NCI-H2196 treated with DMSO at 0.1 percent for 48 hours (cell line): Measurements from ENCODE around the gene PLCB2.

Source experiments
- DNase-seq: peaks from one replicate; lab custom pipeline; 2025; ENCODE audit not compliant: unreplicated experiment; lab: John Stamatoyannopoulos, UW

PLCB2 gene

DNA sequence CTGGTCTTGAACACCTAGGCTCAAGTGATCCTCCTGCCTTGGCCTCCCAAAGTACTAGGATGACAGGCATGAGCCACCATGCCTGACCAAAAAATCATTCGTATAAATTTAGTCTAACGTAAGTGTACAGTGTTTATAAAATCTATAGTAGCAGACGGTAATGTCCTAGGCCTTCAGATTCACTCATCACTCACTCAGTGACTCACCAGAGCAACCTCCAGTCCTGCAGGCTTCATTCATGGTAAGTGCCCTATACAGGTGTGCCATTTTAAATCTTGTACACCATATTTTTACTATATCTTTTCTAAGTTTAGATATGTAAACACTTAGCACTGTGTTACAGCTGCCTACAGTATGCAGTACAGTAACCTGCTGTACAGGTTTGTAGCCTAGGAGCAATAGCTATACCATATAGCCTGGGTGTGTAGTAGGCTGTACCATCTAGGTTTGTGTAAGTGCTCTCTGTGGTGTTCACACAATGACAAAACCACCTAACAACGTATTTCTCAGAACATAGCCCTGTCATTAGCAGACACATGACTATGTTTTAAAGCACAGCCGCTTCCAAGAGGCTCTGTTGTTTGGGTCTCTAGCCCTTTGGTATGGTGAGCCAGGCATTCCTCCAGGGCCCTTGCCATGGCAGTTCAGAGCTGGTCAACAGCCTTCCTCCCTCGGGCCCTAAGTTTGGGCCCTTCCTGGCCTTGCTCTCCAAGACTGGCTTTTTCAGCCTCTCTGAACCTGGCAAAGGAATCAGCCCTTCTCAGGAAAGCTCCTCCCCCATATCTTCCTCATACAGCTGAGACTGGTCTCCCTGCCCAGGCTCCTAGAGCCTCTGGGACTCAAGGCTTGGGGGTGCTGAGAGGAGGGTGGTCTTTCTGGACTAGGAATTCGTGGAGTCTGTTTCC lies 34.9 kb upstream of the PLCB2 start:
- no peak for DNase-seq

DNA sequence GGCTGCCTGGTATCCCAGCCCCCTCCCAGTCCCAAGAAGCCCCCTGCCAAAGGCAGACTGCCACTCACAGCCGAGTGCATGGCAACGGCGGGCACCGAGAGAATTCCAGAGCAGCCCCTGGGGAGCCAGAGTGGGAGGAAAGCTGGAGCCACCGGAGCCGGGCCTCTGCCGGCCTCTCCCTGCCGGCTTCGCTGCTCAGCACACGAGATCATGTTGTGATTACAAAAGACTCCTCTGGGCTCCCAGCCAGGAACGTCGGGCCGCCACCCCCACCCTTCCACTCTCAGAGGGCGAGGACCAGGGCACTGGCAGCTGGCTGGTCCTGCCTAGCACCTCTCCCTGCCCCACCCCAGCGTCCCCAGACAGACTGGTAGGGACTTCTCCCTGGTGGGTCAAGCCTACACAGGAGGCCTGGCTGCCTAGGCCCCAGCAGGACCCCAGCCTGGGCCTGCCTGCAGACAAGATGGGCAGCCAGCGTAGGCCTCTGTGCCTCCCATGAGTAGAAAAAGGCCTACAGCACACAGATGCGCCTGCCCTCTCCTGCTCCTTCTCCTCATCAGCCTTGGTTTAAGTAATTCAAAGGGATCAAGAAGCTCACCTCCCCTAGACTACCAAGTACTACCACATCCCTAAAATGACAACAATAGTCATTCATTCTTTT lies 33.1 kb upstream of the PLCB2 start, which contains the start of gene CCDC9B:
Gene CCDC9B (minus strand): TSS at position 200 of the 661 bp plus-strand sequence. CDS start 120 bp downstream, at position 80.
- DNase-seq: peak; percentile 29

DNA sequence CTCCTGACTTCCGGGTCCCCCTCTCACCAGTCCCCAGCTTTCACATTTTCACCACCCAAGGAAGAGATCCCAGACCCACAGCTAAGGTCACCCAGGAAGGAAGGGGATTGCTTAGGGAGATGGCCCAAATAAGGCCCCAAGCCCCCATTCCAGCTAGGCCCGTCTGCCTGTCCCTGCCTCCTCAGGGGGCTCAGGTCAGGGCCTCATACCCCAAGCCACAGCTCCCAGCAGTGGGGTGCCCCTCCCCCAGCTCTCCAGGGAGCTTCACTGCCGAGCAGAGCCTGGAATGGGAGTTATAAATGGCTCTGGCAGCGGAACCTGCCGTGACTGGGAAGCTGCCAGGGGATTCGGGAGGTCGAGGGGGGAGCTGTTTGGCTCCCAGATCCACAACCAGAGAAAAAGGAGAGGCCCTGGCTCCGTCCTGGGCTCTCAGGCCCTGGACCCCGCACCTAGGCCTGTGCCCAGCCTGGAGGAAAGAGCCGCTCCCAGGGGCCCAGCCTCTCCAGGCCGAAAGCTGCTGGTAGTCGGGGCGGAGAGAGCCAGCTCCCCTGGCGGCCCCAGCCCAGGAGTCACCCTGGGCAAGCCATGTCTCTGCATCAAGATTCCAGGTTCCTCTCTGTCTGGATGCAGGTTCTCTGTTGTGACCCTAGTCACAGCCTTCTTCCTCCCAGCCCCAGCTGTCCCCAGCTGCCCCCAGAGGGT lies 32.5 kb upstream of the PLCB2 start:
- DNase-seq: no peak

DNA sequence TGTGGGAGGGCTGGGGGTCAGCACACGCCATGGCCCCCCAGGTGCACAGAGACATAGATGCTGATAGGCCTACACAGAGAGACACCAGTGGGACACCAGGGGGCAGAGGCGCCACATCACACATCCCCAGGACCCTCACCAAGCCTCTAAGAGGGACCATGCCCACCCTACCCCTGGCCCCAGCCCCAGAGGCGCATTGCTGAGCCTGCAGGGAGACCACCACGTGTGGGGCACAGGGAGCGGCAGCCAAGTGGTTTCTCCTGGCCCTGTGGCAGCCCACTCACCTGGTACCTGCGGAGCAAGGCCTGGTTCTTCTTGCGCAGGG lies 31.8 kb upstream of the PLCB2 start:
- no peak for DNase-seq

DNA sequence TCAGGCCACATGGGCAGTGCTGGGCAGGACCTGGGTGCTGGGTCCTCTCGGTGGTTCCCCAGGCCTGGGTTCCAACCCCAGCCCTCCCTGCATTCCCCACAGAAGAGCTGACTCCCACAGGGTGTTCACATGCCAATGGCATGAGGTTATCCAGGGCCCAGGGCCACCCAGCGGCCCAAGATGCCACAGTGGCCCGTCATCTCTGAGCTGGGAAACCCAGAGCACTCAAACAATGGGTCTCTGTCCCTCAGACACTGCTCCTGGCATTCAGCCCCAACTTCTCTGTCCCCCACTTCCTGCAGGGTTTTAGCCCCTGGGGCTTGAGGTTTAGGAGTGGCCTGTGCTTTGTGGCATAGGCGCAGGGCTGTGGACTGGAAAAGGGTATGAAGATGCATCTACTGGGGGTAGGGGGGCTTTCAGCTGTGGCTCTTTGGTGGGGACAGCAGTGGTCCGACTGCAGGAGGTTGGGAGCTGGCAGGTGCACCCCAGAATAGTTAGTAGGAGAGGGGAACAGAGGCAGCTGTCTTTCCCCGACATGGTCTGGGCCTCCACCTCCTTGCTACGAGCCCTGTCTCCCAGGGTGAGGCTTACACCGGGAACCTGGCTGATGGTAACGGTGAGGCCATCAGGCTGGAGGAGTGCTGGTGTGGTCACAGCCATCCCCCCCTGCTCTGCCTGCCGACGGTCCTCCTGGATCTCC lies 31.3 kb upstream of the PLCB2 start:
- no peak for DNase-seq

DNA sequence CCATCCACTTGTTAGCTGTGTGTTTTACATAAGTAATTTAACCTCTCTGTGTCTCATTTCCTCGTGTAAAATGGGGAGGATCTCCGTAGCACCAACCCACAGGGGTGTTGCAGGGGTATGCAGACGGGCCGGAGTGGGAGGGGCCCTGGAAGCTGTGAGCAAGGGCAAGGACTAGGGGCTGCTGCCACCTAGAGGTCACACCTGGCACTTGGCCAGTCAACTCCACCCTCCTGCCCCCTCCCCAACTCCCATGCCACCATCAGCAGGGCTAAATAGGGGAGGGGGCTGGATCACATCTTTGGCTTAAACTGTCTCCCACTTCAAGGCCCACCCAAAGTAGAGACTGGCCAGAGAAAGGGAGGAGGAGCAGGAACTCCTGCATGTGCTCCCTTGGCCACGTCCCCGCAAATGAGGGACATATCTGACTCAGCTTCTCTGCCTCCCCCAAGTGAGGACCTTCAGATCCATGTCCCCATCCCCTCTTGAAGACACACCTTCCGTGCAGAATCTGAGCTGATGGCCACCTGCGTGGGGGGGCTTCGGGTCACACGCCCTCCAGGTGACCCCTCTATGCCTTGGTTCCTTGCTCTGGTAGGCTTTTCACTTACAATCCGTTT lies 30.4 kb upstream of the PLCB2 start:
- DNase-seq: no peak

DNA sequence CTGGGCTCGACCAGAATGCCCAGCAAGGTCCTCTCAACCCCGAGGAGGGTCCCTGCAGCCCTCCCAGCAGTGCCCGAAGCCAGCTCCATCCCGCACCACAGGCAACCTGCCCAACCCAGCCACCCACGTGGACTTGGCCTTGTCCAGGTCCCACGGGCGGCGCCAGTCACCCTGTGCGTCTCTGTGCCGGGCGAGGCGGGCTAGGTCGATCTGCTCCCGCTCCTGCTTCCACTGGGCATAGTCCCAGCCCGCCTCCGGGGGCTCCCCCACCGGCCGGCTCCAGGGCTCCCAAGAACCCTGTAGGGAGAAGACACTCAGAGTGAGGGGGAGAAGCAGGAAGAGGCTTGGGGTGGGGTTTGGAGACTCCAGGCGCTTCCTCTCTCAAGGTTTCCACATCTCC lies 29.9 kb upstream of the PLCB2 start:
- DNase-seq: no peak

DNA sequence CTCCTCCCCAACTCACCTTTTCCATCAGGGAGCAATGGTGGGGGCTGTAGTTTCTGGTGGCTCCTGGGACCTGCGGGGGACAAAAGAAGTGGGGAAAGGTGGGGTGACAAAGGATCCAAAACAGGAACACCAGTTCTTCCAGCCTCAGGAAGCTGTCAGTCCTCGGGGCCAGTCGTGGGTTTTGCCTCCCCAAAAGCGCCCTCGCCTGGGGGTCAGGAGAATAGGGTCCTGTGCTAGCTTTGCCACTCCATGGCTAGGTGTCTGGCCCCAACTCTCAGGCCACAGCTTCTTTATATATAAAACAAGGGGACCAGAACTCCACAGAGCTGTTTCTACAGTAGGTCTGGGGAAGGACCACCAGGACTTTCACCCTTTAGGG lies 29.0 kb upstream of the PLCB2 start:
- DNase-seq: no peak

DNA sequence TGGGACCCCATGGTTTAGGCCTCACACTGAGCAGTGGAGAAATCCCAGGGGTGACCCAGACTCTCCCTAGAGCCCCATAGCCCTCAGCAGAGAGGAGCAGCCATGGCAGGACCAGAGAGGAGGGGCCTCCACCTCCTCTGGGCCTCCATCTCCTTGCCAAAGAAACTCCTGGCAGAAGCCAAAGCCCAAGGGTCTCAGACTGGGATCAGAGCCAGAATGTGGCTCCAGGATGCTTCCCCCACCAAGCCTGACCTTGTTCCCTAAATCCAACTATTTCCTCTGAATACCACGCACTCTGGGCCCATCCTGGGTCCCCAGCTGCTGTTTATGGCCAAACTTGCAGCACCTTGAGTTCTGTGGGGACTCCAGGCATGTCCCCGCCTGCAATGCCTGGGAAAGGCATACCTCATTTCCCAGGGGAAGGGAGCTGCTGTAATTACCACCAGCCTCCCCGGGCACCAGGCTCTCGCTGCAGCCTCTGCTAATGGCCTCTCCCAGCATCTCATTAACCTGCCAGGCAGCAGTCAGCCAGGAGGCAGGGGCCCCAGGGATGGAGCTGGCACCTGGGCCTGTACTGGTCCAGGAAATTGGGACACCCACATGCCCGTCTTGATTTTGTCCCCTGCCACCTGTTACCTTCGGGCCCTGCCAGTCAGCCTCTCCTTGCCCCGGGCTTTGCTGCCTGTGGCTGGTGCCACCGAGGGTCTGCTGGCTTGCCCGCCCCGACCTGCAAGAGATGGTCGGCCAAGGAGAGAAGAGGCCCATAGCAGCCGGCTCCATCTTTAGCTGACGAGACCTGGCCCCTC lies 28.4 kb upstream of the PLCB2 start:
- DNase-seq: no peak

DNA sequence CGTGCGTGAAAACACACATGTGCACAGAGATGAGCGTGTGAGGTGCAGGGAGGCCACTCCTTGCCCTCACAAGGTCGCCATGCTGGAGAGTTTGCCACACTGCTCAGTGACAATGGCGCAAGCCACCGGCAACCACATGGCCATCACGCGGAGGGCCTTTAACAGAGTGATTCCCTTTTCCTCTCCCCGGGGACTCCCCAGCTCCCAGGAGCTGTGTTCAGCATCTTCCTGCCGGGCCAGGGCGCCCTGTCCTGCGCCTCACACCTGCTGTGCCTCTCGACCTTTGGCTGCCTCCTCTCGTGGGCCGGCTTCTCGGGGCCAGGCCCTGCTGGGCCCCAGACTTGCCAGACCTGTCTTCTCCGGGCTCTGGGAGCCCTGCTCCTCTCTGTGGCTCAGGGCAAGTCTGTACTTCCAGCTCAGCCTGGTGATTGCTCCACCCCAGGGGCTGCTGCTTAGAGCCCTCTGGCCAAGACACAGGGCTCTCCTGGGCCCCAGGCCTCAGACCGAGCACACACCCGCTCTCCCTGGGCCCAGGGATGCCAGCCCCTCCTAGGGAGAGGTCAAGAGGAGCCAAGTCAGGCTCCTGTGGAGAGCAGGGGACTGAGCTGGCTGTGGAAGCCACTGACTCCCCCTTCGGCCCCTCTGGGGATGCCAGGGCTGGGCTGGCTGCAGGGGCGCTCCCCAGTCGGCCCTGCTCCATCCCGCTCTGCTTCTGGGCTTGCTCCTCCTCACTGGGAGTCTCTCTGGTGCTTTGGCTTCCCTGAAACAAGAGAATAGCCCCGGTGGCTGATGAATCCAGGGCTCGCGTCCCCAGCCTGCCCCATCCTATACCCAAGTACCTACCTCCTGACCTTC lies 27.4 kb upstream of the PLCB2 start:
- DNase-seq: no peak

DNA sequence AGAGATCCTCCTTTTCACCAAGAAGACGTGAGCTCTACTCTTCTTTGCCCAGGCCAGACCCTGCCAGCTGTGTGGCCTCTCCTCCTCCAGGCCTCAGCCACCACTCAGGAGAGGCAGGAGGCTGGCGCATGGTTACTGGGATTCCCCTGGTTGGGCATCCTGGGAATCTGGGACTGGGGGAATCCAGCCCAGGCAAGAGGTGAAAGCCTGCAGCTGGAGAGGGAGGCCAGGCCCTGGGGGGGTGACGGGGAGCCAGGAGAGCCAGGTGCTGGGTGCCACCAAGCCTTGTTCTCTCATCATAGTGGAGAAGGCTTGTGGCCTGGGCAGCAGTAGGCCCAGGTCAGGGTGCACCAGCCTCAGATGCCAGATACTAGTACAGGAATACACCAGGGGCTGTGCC lies 26.8 kb upstream of the PLCB2 start:
- no peak for DNase-seq

DNA sequence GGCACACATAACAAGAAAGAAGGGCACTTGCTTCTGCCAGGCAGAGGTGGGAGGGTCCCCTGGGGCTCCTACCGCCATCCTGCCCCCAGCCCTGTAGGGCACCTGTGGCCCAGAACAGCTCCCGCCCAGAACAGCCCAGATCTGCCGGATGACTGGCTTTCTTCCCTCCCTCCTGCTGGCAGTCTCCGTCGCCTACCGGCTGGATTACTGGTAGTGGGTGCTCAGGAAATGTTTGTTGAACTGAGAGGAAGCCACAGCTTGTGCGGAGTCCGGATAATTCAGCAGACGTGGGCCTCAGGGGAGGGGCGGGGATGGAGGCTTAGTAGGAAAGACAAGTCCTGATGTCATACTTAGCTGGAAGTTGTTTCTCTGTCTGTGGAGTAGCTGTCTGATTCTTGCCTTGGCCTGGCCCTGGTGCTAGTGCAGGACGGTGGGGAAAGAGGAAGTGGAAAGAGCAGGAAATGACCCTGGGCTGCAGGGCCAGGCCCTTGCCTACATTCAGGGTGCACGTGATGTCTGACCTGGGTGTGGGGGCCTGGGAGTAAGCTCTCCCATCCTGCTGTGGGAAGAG lies 26.3 kb upstream of the PLCB2 start:
- DNase-seq: no peak

DNA sequence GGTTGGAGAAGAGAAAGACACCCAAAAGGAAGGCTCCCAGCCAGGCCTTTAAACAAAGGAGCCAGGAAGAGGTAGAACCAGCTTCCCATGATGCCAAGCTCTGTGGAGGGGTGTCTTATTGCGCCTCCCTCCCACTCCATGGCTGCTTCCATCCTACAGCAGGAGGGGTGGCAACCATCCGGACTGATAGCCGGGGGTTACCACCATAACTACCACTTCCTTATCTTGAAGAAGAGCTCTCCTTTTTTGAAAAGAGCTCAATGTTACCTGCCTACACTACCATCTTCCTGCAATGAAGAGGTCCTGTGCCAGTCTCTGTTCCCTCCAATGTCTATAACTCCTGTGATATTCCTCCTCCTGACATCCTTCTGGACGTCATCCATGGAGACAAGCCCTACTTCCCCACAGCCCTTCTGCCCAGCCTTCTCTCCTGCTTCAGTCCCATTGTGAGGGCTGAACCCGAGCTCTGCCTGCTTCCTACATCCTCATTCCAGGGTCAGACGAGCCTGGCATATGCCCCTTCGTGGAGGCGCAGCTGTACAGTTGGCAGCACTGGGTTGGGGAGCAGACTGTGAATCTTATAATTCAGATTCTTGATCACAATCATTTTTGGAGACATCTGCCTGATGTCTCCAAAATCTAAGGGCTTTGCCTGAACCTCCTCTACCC lies 24.5 kb upstream of the PLCB2 start:
- no peak for DNase-seq

DNA sequence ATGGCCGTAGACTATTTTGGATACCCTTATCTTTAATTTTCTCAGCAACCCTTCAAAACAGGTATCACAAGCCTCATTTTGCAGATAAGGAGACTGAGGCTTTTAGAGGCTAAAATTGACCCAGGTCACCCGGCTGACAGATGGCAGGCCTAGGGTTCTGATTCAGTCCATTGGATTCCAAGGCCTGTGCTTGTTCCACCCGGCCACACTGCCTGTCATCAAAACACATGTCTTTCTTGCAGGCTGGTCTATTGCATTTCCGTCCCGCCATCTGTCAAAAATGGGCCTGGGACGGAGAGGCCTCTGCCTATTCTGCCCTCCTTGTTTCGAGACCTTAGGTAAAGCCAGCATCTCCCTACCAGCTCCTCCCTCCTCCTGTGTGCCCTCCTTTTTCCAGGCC lies 23.9 kb upstream of the PLCB2 start:
- no peak for DNase-seq

DNA sequence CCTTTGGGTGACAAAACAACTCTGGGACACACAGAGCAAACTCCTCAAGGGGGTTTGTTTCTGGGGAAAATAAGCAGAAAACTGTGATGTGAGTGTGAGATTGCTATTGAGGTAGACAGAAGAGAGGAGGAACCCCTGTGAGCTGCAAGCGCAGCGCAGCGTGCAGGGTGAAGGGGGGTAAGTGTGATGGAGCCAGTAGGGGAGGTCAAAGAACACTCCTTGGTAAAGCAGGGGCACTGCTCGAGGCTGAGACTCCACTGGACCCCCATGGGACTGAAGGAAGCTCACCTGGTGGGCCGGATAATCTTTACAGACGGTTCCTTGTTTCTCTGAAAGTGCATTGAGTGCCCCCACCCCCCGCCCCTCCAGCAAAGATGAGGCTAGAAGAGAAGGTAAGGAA lies 23.3 kb upstream of the PLCB2 start:
- DNase-seq: no peak

DNA sequence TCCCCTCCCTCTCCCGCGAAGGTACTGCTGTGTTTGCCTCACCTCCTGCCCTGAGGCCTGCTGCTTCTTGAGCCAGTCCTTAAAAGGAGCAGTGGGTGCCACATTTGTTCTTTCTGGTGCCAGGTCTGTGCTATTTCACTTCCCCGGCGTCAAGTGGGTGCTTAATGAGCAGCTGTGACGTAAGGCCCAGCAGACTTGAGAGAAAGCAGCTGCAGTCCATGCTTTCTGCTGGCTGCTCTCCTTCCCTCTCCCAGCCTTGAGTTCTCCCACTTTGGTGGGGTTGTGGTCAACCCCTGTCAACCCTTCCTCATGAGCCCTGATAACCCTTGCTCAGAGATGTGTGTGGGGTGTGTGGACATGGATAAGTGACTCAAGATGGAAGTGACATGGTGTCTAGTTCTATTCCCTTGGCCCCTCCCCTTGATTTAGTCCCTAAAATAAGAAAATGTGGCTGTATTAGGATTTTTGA lies 22.7 kb upstream of the PLCB2 start:
- DNase-seq: no peak

DNA sequence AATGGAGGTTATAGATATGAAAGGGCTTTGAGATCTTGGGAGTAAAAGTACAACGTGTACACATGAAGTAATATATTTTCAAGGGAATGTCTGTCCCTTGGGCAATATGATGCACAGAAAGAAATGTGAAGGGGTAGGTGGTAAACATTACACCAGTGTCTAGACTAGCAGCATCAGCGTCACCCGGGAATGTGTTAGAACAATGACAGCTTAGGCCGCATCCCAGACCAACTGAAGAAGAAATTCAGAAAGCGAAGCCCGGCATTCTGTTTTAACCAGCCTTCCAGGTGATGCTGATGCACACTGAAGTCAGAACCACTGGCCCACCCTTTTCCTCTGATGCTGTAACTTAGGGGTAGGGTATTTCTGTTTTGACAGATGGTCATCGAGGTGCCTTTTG lies 22.1 kb upstream of the PLCB2 start:
- no peak for DNase-seq

DNA sequence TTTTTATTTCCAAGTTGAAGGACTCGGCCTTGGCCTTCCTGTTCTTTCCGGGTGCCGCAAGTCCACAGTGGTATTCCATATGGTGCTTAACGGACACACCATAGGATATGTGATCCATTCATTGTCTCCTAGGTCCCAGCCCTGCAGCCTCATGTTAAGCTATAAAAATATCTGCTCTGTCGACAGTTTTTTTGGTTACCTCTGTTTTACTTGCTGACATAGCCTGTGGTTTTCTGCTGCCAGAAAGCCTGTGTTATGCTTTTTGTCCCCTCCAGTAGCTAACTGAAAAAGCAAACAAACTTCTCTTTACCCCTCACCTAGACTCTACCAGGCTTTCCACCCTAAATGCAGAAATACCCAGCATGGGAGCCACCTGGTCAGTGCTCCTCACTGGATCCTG lies 21.0 kb upstream of the PLCB2 start:
- DNase-seq: no peak
